ENCODE measurements around the gene ATXN7L3B. TPM values are rescaled to one million over a fixed set of nuclear protein-coding genes. Genes with fewer than 3 reads are reported as not detected.

ATXN7L3B gene
- total and polyA plus RNA-seq, 7 experiments from 2014 or later = 25.6 to 51.6 (median 46.9) TPM

GRCh38 chr12:74579446-74579845 is 41.8 kb downstream of the ATXN7L3B start:
- Mint-ChIP-seq H3K36me3 (no peaks in the 10 kb centered on the region), H3K9me3 (peaks cover 0 to 2% (median 0%) of the 10 kb centered on the region in 11 donors), H3K27ac (no peak overlapping the region), H3K4me3 (no peak overlapping the region), H3K27me3 (peaks cover 0 to 21% (median 13%) of the 10 kb centered on the region in 5 donors), H3K4me1 (no peaks in the 10 kb centered on the region)
- no peak overlapping the region for H3K27ac ChIP-seq (ENCODE audit: low read depth, low read length)
- no peaks in the 10 kb centered on the region for H3K9me3 ChIP-seq (ENCODE audit: control insufficient read depth in 2 of 3, low read length in 3 of 3)
- H3K4me3 ChIP-seq (ENCODE audit: low read length) = no peak overlapping the region
- no peak for DNase-seq
- ChIA-PET CTCF (no interaction called here), POLR2A (no interaction called here)
- no peaks in the 10 kb centered on the region for H3K36me3 ChIP-seq (ENCODE audit: control insufficient read depth in 2 of 3, insufficient read depth in 3 of 3, low read length in 3 of 3)
- no peak for ATAC-seq
- no peaks in the 10 kb centered on the region for H3K4me1 ChIP-seq (ENCODE audit: control insufficient read depth in 2 of 2, insufficient read depth in 2 of 2, low read length in 2 of 2)
- H3K27me3 ChIP-seq (ENCODE audit: control insufficient read depth in 2 of 2, insufficient read depth in 2 of 2, low read length in 2 of 2) = no peaks in the 10 kb centered on the region
- intact Hi-C loops (cut with micrococcal nuclease) = no loop called here

GRCh38 chr12:74579981-74580380 is 42.3 kb downstream of the ATXN7L3B start:
- CTCF ChIA-PET = no interaction called here
- no peak for DNase-seq
- H3K27me3 Mint-ChIP-seq = peaks cover 0 to 21% (median 13%) of the 10 kb centered on the region in 5 donors
- no peaks in the 10 kb centered on the region for H3K36me3 Mint-ChIP-seq
- H3K27ac Mint-ChIP-seq = no peak overlapping the region
- H3K9me3 Mint-ChIP-seq = peaks cover 0 to 2% (median 0%) of the 10 kb centered on the region in 11 donors
- POLR2A ChIA-PET = no interaction called here
- no peak overlapping the region for H3K4me3 ChIP-seq (ENCODE audit: low read length)
- no peaks in the 10 kb centered on the region for H3K9me3 ChIP-seq (ENCODE audit: control insufficient read depth in 2 of 3, low read length in 3 of 3)
- intact Hi-C loops (cut with micrococcal nuclease) = no loop called here
- no peaks in the 10 kb centered on the region for H3K4me1 ChIP-seq (ENCODE audit: control insufficient read depth in 2 of 2, insufficient read depth in 2 of 2, low read length in 2 of 2)
- no peak overlapping the region for H3K4me3 Mint-ChIP-seq
- ATAC-seq = no peak
- no peaks in the 10 kb centered on the region for H3K27me3 ChIP-seq (ENCODE audit: control insufficient read depth in 2 of 2, insufficient read depth in 2 of 2, low read length in 2 of 2)
- H3K36me3 ChIP-seq (ENCODE audit: control insufficient read depth in 2 of 3, insufficient read depth in 3 of 3, low read length in 3 of 3) = no peaks in the 10 kb centered on the region
- no peaks in the 10 kb centered on the region for H3K4me1 Mint-ChIP-seq
- no peak overlapping the region for H3K27ac ChIP-seq (ENCODE audit: low read depth, low read length)

- Histone ChIP-seq H3K36me3 (ENCODE audit: control insufficient read depth in 2 of 3, insufficient read depth in 3 of 3, low read length in 3 of 3) (no peaks in the 10 kb centered on the region), H3K27ac (ENCODE audit: low read depth, low read length) (no peak overlapping the region), H3K9me3 (ENCODE audit: control insufficient read depth in 2 of 3, low read length in 3 of 3) (no peaks in the 10 kb centered on the region), H3K4me1 (ENCODE audit: control insufficient read depth in 2 of 2, insufficient read depth in 2 of 2, low read length in 2 of 2) (no peaks in the 10 kb centered on the region), H3K4me3 (ENCODE audit: low read length) (no peak overlapping the region), H3K27me3 (ENCODE audit: control insufficient read depth in 2 of 2, insufficient read depth in 2 of 2, low read length in 2 of 2) (no peaks in the 10 kb centered on the region)
- no peaks in the 10 kb centered on the region for H3K36me3 Mint-ChIP-seq
- CTCF ChIA-PET = no interaction called here
- DNase-seq = no peak
- H3K4me1 Mint-ChIP-seq = no peaks in the 10 kb centered on the region
- ATAC-seq = no peak
- intact Hi-C loops (cut with micrococcal nuclease) = no loop called here
- H3K27ac Mint-ChIP-seq = no peak overlapping the region
- H3K27me3 Mint-ChIP-seq = peaks cover 0 to 15% (median 8%) of the 10 kb centered on the region in 5 donors
- no peaks in the 10 kb centered on the region for H3K9me3 Mint-ChIP-seq
- no peak overlapping the region for H3K4me3 Mint-ChIP-seq
- POLR2A ChIA-PET = no interaction called here
Observed at GRCh38 chr12:74581439-74581838, 43.8 kb downstream of the ATXN7L3B start.

- Histone ChIP-seq H3K36me3 (ENCODE audit: control insufficient read depth in 2 of 3, insufficient read depth in 3 of 3, low read length in 3 of 3) (no peaks in the 10 kb centered on the region), H3K4me3 (ENCODE audit: low read length) (no peak overlapping the region), H3K4me1 (ENCODE audit: control insufficient read depth in 2 of 2, insufficient read depth in 2 of 2, low read length in 2 of 2) (no peaks in the 10 kb centered on the region), H3K27me3 (ENCODE audit: control insufficient read depth in 2 of 2, insufficient read depth in 2 of 2, low read length in 2 of 2) (no peaks in the 10 kb centered on the region), H3K27ac (ENCODE audit: low read depth, low read length) (no peak overlapping the region), H3K9me3 (ENCODE audit: control insufficient read depth in 2 of 3, low read length in 3 of 3) (no peaks in the 10 kb centered on the region)
- no peaks in the 10 kb centered on the region for H3K4me1 Mint-ChIP-seq
- H3K27me3 Mint-ChIP-seq = peaks cover 0 to 6% (median 4%) of the 10 kb centered on the region in 5 donors
- no peak for DNase-seq
- H3K9me3 Mint-ChIP-seq = no peaks in the 10 kb centered on the region
- no peak overlapping the region for H3K27ac Mint-ChIP-seq
- no peaks in the 10 kb centered on the region for H3K36me3 Mint-ChIP-seq
- ChIA-PET POLR2A (no interaction called here), CTCF (no interaction called here)
- intact Hi-C loops (cut with micrococcal nuclease) = no loop called here
- no peak for ATAC-seq
- no peak overlapping the region for H3K4me3 Mint-ChIP-seq
Observed at GRCh38 chr12:74584483-74585062, 46.9 kb downstream of the ATXN7L3B start.

DNA sequence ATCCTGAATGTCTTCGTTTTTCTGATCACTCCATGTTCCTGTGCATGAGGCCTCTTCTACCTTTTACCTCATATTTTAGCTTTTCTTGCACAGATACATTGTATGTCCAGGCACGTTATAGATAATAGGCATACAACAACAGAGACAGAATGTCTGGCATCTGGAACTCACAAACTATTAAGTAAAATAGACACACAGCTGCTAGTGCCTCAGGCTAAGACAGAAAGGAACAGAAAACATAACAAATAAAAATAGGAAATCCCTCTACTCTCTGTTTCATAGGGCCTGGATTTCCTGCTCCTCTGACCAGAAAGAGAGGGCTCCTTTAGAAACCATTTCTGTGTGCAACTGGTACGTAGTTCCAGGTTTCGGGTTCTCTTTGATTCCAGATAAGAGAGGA is 48.6 kb downstream of the ATXN7L3B start:
- Histone ChIP-seq H3K4me3 (ENCODE audit: low read length) (no peak overlapping the region), H3K36me3 (ENCODE audit: control insufficient read depth in 2 of 3, insufficient read depth in 3 of 3, low read length in 3 of 3) (no peaks in the 10 kb centered on the region), H3K27ac (ENCODE audit: low read depth, low read length) (no peak overlapping the region), H3K9me3 (ENCODE audit: control insufficient read depth in 2 of 3, low read length in 3 of 3) (no peaks in the 10 kb centered on the region), H3K4me1 (ENCODE audit: control insufficient read depth in 2 of 2, insufficient read depth in 2 of 2, low read length in 2 of 2) (no peaks in the 10 kb centered on the region), H3K27me3 (ENCODE audit: control insufficient read depth in 2 of 2, insufficient read depth in 2 of 2, low read length in 2 of 2) (no peaks in the 10 kb centered on the region)
- Mint-ChIP-seq H3K27me3 (no peaks in the 10 kb centered on the region), H3K4me1 (no peaks in the 10 kb centered on the region), H3K36me3 (no peaks in the 10 kb centered on the region), H3K9me3 (no peaks in the 10 kb centered on the region), H3K4me3 (no peak overlapping the region), H3K27ac (no peak overlapping the region)
- intact Hi-C loops (cut with micrococcal nuclease) = no loop called here
- DNase-seq (no peak), ATAC-seq (no peak)
- CTCF ChIA-PET = no interaction called here
- POLR2A ChIA-PET = no interaction called here

Measured in naive thymus-derived CD4-positive, alpha-beta T cell (primary cell).